SK-N-SH treated with all-trans-retinoic acid at 6 μM for 48 hours (cell line): ENCODE measurements around the gene MYO5B.

Source experiments
- ATAC-seq: fragments of 200-7000 bp; cut with Tn5 transposase; 3 replicates; pipeline ENCODE4 v1.9.1; 2020; ENCODE audit warnings: mild to moderate bottlenecking, moderate library complexity
- ARNTL ChIP-seq: fragments of 450-650 bp; formaldehyde crosslinking; IDR thresholded peaks from 2 replicates; pipeline ENCODE4 v1.5.0; 2020; ENCODE audit warnings: low read depth, mild to moderate bottlenecking, moderate library complexity, borderline replicate concordance
- BACH2 ChIP-seq: fragments of 250-450 bp; sonication (Bioruptor Pico); IDR thresholded peaks from 2 replicates; pipeline ENCODE4 v1.9.0; 2021; ENCODE audit warnings: mild to moderate bottlenecking, borderline replicate concordance
- CSDC2 ChIP-seq: fragments of 250-450 bp; sonication (Bioruptor Pico); IDR thresholded peaks from 2 replicates; pipeline ENCODE4 v1.5.0; 2020; ENCODE audit warnings: mild to moderate bottlenecking, moderate library complexity
- CSRNP3 ChIP-seq: fragments of 250-450 bp; sonication (Bioruptor Pico); IDR thresholded peaks from 2 replicates; pipeline ENCODE4 v1.5.1; 2021; ENCODE audit warnings: mild to moderate bottlenecking, moderate library complexity
- ESRRG ChIP-seq: fragments of 250-450 bp; sonication (Bioruptor Pico); IDR thresholded peaks from 2 replicates; pipeline ENCODE4 v1.6.1; 2021; ENCODE audit warnings: mild to moderate bottlenecking
- GLIS3 ChIP-seq: fragments of 250-450 bp; sonication (Bioruptor Pico); IDR thresholded peaks from 2 replicates; pipeline ENCODE4 v1.5.0; 2020; ENCODE audit warnings: mild to moderate bottlenecking, moderate library complexity
- ISL1 ChIP-seq: fragments of 250-450 bp; sonication (Bioruptor Pico); IDR thresholded peaks from 2 replicates; pipeline ENCODE4 v2.1.2; 2022; ENCODE audit warnings: mild to moderate bottlenecking, moderate library complexity
- OSR1 ChIP-seq: fragments of 250-450 bp; sonication (Bioruptor Pico); IDR thresholded peaks from 2 replicates; pipeline ENCODE4 v1.8.0; 2022; ENCODE audit warnings: moderate library complexity, mild to moderate bottlenecking, inconsistent platforms
- POU6F1 ChIP-seq: fragments of 250-450 bp; sonication (Bioruptor Pico); IDR thresholded peaks from 2 replicates; pipeline ENCODE4 v1.8.0; 2021; ENCODE audit warnings: low read depth, mild to moderate bottlenecking, moderate library complexity, borderline replicate concordance
- PPARA ChIP-seq: fragments of 250-450 bp; sonication (Bioruptor Pico); IDR thresholded peaks from 2 replicates; pipeline ENCODE4 v1.5.0; 2020; ENCODE audit warnings: mild to moderate bottlenecking, borderline replicate concordance
- RARB ChIP-seq: fragments of 250-450 bp; sonication (Bioruptor Pico); IDR thresholded peaks from 2 replicates; pipeline ENCODE4 v1.8.0; 2021; ENCODE audit warnings: mild to moderate bottlenecking, moderate library complexity
- TCF4 ChIP-seq: fragments of 250-450 bp; sonication (Bioruptor Pico); IDR thresholded peaks from 2 replicates; pipeline ENCODE4 v1.8.0; 2021; ENCODE audit warnings: mild to moderate bottlenecking, moderate library complexity, borderline replicate concordance
- TOX ChIP-seq: fragments of 250-450 bp; sonication (Bioruptor Pico); IDR thresholded peaks from 2 replicates; pipeline ENCODE4 v1.8.0; 2021; ENCODE audit warnings: mild to moderate bottlenecking, moderate library complexity, borderline replicate concordance
- TSHZ2 ChIP-seq: fragments of 250-450 bp; sonication (Bioruptor Pico); IDR thresholded peaks from 2 replicates; pipeline ENCODE4 v1.5.0; 2020; ENCODE audit warnings: mild to moderate bottlenecking, moderate library complexity
- ZC3H10 ChIP-seq: fragments of 250-450 bp; sonication (Bioruptor Pico); IDR thresholded peaks from 2 replicates; pipeline ENCODE4 v1.5.1; 2021; ENCODE audit warnings: mild to moderate bottlenecking, moderate library complexity
- ZFP3 ChIP-seq: fragments of 250-450 bp; sonication (Bioruptor Pico); IDR thresholded peaks from 2 replicates; pipeline ENCODE4 v1.5.0; 2020; ENCODE audit warnings: mild to moderate bottlenecking, moderate library complexity
- ZFP30 ChIP-seq: fragments of 450-650 bp; formaldehyde crosslinking; IDR thresholded peaks from 2 replicates; pipeline ENCODE4 v1.5.0; 2022; ENCODE audit warnings: mild to moderate bottlenecking, moderate library complexity
- ZNF565 ChIP-seq: fragments of 450-650 bp; formaldehyde crosslinking; conservative IDR thresholded peaks from 2 replicates; pipeline ENCODE4 v1.5.0; 2020; ENCODE audit warnings: low read depth, mild to moderate bottlenecking, moderate library complexity
- ZNF70 ChIP-seq: fragments of 450-650 bp; formaldehyde crosslinking; IDR thresholded peaks from 2 replicates; pipeline ENCODE4 v1.5.0; 2020; ENCODE audit warnings: mild to moderate bottlenecking, moderate library complexity
- ZNF8 ChIP-seq: fragments of 450-650 bp; formaldehyde crosslinking; IDR thresholded peaks from 2 replicates; pipeline ENCODE4 v1.5.0; 2020; ENCODE audit warnings: mild to moderate bottlenecking, moderate library complexity
- TF ChIP-seq, protein P1 (sequence below): fragments of 250-450 bp; sonication (Bioruptor Pico); IDR thresholded peaks from 2 replicates; pipeline ENCODE4 v1.8.0; 2020; ENCODE audit warnings: mild to moderate bottlenecking, moderate library complexity, borderline replicate concordance

MYO5B gene

DNA sequence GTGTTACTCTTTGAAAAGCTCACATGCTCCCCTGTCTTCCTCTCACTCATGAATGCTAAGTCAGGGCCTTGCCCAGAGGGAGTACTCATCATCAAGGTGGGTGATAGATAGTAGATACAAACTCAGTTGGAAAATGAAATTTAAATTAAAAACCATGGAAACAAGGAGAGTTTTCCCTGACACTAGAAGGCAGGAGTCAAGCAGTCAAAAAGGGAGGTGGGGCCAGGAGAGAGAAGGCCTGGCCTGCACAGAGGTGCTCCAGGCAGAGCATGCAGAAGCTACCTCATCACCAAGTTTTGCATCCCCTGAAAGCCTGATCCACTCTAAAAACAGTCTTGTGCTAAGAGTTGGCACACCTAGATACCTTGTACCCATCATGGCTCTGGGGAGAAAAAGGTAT is 143.7 kb downstream of the MYO5B start:
- ATAC-seq, result no peak; the same call in 2 of the 3 replicates
- TF ChIP-seq ISL1 (CRISPR knock-in tag) (no peak), TOX (CRISPR knock-in tag) (no peak), GLIS3 (CRISPR knock-in tag) (no peak), ZNF8 (CRISPR knock-in tag) (no peak), TSHZ2 (CRISPR knock-in tag) (no peak), TCF4 (CRISPR knock-in tag) (no peak)

GRCh38 chr18:50045126-50045525 is 149.8 kb downstream of the MYO5B start:
- TF ChIP-seq ZFP3 (CRISPR knock-in tag) (no peak), TSHZ2 (CRISPR knock-in tag) (no peak), ISL1 (CRISPR knock-in tag) (no peak), GLIS3 (CRISPR knock-in tag) (no peak)
- ATAC-seq, result no peak

- ATAC-seq, result no peak
- TF ChIP-seq ZNF565 (no peak), ARNTL (CRISPR knock-in tag) (no peak), OSR1 (no peak), POU6F1 (CRISPR knock-in tag) (no peak), CSRNP3 (CRISPR knock-in tag) (no peak), CSDC2 (CRISPR knock-in tag) (no peak), RARB (CRISPR knock-in tag) (no peak), ZNF70 (CRISPR knock-in tag) (no peak), ZC3H10 (CRISPR knock-in tag) (no peak), ZFP3 (CRISPR knock-in tag) (no peak), PPARA (CRISPR knock-in tag) (no peak), BACH2 (CRISPR knock-in tag) (no peak), TSHZ2 (CRISPR knock-in tag) (no peak), ESRRG (no peak), ZNF8 (CRISPR knock-in tag) (no peak), GLIS3 (CRISPR knock-in tag) (no peak), ZFP30 (CRISPR knock-in tag) (no peak), TOX (CRISPR knock-in tag) (no peak)
- TF ChIP-seq, protein P1, sequence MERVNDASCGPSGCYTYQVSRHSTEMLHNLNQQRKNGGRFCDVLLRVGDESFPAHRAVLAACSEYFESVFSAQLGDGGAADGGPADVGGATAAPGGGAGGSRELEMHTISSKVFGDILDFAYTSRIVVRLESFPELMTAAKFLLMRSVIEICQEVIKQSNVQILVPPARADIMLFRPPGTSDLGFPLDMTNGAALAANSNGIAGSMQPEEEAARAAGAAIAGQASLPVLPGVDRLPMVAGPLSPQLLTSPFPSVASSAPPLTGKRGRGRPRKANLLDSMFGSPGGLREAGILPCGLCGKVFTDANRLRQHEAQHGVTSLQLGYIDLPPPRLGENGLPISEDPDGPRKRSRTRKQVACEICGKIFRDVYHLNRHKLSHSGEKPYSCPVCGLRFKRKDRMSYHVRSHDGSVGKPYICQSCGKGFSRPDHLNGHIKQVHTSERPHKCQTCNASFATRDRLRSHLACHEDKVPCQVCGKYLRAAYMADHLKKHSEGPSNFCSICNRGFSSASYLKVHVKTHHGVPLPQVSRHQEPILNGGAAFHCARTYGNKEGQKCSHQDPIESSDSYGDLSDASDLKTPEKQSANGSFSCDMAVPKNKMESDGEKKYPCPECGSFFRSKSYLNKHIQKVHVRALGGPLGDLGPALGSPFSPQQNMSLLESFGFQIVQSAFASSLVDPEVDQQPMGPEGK, result no peak
Observed at GRCh38 chr18:50044402-50044801, 150.5 kb downstream of the MYO5B start.
